Heart left ventricle (tissue), 16 donors: ENCODE measurements around the gene ADGRG7. TPM values are rescaled to one million over a fixed set of nuclear protein-coding genes. Genes with fewer than 3 reads are reported as not detected.

Experiments used
- ATAC-seq, 4 donors: fragments of 200-7000 bp; cut with Tn5 transposase; one replicate each; pipeline ENCODE4 v1.9.1; 2020 to 2022; ENCODE audit warnings: moderate library complexity in 4 of 4, mild to moderate bottlenecking in 3 of 4, moderate number of reproducible peaks in 1 of 4
- DNase-seq, 5 donors: peaks; one replicate each; pipeline ENCODE4 v3.0.0-alpha.2; 2020
- H3K27ac ChIP-seq, 12 donors: fragments of 200-600 bp; sonication (generic) in 4 of 12; one replicate each; pipeline versions ENCODE4 v1.5.0 to v1.8.0; 2016 to 2022; ENCODE audit warnings: mild to moderate bottlenecking in 2 of 12
- H3K27me3 ChIP-seq, 9 donors: fragments of 200-600 bp; sonication (generic) in 2 of 9; one replicate each; pipeline versions ENCODE4 v1.5.1 to v1.8.0; 2016 to 2022; ENCODE audit warnings: mild to moderate bottlenecking in 3 of 9
- H3K36me3 ChIP-seq, 9 donors: fragments of 200-600 bp; sonication (generic) in 2 of 9; one replicate each; pipeline versions ENCODE4 v1.5.0 to v1.8.0; 2018 to 2022; ENCODE audit warnings: mild to moderate bottlenecking in 2 of 9
- H3K4me1 ChIP-seq, 12 donors: fragments of 200-600 bp; sonication (generic) in 4 of 12; one replicate each; pipeline versions ENCODE4 v1.5.0 to v1.8.0; 2016 to 2022; ENCODE audit warnings: mild to moderate bottlenecking in 3 of 12
- H3K4me3 ChIP-seq, 12 donors: fragments of 200-600 bp; sonication (generic) in 4 of 12; one replicate each; pipeline versions ENCODE4 v1.5.0 to v1.8.0; 2017 to 2022; ENCODE audit warnings: mild to moderate bottlenecking in 9 of 12, moderate library complexity in 4 of 12
- H3K9me3 ChIP-seq, 12 donors: fragments of 200-600 bp; sonication (generic) in 4 of 12; one replicate each; pipeline versions ENCODE4 v1.5.0 to v1.8.0; 2016 to 2022; ENCODE audit warnings: mild to moderate bottlenecking in 1 of 12
- POLR2A ChIP-seq, 2 donors: fragments of 450-650 bp; IDR thresholded peaks; one replicate each; pipeline ENCODE4 v1.6.1; 2017; ENCODE audit warnings: antibody characterized with exemption in 2 of 2, mild to moderate bottlenecking in 2 of 2, moderate library complexity in 2 of 2
- WGBS, 4 donors: extraction: QIAGEN DNeasy Blood & Tissue Kit in 2 of 4; methylation state at CpG; one replicate each; pipeline versions ENCODE4 v1.1.5 to v1.1.7; 2013 to 2018; 5-methylcytosine and 5-hydroxymethylcytosine counted together
- intact Hi-C, 10 donors: fragments of 100-400 bp; cut with DNase I; formaldehyde crosslinking; loops; one replicate each; pipeline versions ENCODE4 v1.11.1 to v1.14.2; 2022
- polyA plus RNA-seq, 2 donors: library from polyadenylated mRNA; stranded (reverse); fragments of 200-250 nt; gene quantifications; one replicate each; pipeline ENCODE4 v1.2.3, GENCODE V29; 2013
- total RNA-seq, 9 donors: library from RNA; depleted of rRNA in 2 of 9; stranded (reverse); fragments of >200 nt in 2 of 9; fragmentation: NEBNext Ultra II Directional in 3 of 9; extraction: Animal tissue kit (Norgen Biotek cat#: 25700) in 3 of 9; gene quantifications; one replicate each; pipeline versions ENCODE4 v1.1.0 to v1.2.4, GENCODE V29; 2016 to 2023
- TF ChIP-seq, protein P1 (sequence below), 12 donors: fragments of 200-600 bp; sonication (generic) in 4 of 12; IDR thresholded peaks; one replicate each; pipeline versions ENCODE4 v1.5.0 to v1.8.0; 2018 to 2022; ENCODE audit warnings: antibody characterized with exemption in 12 of 12, mild to moderate bottlenecking in 5 of 12
- donor health status: ischemic (EF 13 %, LVEDD 7.1; RV severe dilation, severe dysfunction).
- donor health status: healthy with polysubstance abuse.
- donor health status: DM: no; HTN: yes; CAD: no.
- donor health status: DM: no; HTN: no; CAD: no.
- donor health status: ischemic (EF 25% LVEDD 6.9; RV normal size, moderate dysfunction).
- donor health status: ischemic (EF 25% LVEDD 5.7; RV mildly dilated, moderate dysfunction).
- donor health status: healthy.
- donor health status: DM: yes; HTN: yes; CAD: no.
- donor health status: ischemic (EF 35%, LVEDD 5.7; RV mildly dilated, moderate dysfunction).
- donor health status: nonischemic (EF 11% LVEDD 7.7; RV severe dilation, severe dysfunction).
- donor health status: DM: yes; HTN: yes; CAD: no.
- donor health status: PGD.
- donor health status: ischemic (EF 29% LVEDD 5.4; RV normal size, mild dysfunction).
- donor health status: nonischemic (EF 23%, LVEDD 6.1; RV moderate dilation, normal function).

ADGRG7 gene
- total and polyA plus RNA-seq, 11 donors, result 0.23 TPM; not detected in 10

DNA sequence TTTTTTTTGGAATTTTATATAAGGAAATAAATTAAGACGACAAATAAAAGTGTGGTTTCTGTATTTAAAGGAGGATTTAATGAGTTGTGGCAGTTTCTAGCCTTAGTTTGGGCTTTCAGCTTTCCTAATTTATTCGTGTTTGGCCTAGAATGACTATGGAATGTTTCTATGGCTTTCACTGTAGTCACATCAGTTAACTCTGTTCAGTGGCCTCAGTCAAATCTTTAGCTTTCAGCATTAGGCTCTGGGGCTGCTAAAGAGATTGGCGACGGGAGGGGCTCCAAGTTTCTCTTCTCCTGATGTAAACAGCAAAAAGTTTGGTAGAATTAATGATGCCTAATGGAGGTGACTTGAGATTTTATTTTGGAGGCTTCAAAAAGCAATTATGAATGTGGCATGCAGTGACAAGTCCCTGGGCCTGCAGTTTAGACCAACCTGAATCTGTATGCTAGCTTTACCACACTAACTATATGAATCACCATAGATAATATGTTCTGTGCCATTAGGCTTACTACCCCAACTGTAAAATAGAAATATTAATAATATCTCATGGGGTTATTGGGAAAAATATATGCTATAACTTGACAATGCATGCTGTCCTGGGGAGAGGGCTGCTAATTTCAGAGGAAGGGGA, 47.1 kb upstream of the ADGRG7 start:
- ATAC-seq (no peak), DNase-seq (no peak)
- intact Hi-C loops, result no loop called here
- WGBS, 4 donors, result 89 to 95% (median 91%) methylated on average over 4 of the region's 4 CpGs
- Histone ChIP-seq H3K9me3 (no peaks in the 10 kb centered on the region), H3K4me1 (peaks cover 0 to 7% (median 0%) of the 10 kb centered on the region in 12 donors), H3K36me3 (no peaks in the 10 kb centered on the region), H3K27me3 (no peaks in the 10 kb centered on the region), H3K27ac (no peak overlapping the region), H3K4me3 (no peak overlapping the region)
- no peak for TF ChIP-seq POLR2A (IDR thresholded peaks at IDR 0.05)
- TF ChIP-seq, protein P1, sequence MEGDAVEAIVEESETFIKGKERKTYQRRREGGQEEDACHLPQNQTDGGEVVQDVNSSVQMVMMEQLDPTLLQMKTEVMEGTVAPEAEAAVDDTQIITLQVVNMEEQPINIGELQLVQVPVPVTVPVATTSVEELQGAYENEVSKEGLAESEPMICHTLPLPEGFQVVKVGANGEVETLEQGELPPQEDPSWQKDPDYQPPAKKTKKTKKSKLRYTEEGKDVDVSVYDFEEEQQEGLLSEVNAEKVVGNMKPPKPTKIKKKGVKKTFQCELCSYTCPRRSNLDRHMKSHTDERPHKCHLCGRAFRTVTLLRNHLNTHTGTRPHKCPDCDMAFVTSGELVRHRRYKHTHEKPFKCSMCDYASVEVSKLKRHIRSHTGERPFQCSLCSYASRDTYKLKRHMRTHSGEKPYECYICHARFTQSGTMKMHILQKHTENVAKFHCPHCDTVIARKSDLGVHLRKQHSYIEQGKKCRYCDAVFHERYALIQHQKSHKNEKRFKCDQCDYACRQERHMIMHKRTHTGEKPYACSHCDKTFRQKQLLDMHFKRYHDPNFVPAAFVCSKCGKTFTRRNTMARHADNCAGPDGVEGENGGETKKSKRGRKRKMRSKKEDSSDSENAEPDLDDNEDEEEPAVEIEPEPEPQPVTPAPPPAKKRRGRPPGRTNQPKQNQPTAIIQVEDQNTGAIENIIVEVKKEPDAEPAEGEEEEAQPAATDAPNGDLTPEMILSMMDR (IDR thresholded peaks at IDR 0.05), result no peak

DNA sequence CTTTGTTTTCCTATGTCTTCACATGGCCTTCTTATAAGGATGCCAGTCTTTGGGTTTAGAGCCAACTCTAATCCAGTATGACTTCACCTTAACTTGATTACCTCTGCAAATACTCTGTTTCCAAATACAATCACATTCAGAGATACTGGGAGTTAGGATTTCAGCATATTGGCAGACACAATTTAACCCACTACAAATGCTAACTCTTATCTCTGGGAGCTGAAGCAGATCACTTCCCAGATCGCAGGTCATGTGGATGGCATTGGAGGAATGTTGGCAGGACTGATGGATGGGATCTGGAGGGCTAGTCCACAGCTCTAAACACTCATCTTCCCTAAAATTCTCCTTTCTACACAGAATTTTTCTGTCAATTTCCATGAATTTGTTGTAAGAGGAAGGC, 46.2 kb upstream of the ADGRG7 start:
- no peak overlapping the region for H3K4me3 ChIP-seq
- 19 to 60% (median 37%) methylated on average over 1 of the region's 1 CpG for WGBS, 4 donors
- H3K9me3 ChIP-seq, result no peaks in the 10 kb centered on the region
- ATAC-seq (no peak), DNase-seq (no peak)
- peaks cover 0 to 7% (median 0%) of the 10 kb centered on the region in 12 donors for H3K4me1 ChIP-seq
- H3K36me3 ChIP-seq, result no peaks in the 10 kb centered on the region
- intact Hi-C loops, result no loop called here
- H3K27ac ChIP-seq, result no peak overlapping the region
- H3K27me3 ChIP-seq, result no peaks in the 10 kb centered on the region
- TF ChIP-seq, protein P1 (IDR thresholded peaks at IDR 0.05), result no peak
- TF ChIP-seq POLR2A (IDR thresholded peaks at IDR 0.05), result no peak

DNA sequence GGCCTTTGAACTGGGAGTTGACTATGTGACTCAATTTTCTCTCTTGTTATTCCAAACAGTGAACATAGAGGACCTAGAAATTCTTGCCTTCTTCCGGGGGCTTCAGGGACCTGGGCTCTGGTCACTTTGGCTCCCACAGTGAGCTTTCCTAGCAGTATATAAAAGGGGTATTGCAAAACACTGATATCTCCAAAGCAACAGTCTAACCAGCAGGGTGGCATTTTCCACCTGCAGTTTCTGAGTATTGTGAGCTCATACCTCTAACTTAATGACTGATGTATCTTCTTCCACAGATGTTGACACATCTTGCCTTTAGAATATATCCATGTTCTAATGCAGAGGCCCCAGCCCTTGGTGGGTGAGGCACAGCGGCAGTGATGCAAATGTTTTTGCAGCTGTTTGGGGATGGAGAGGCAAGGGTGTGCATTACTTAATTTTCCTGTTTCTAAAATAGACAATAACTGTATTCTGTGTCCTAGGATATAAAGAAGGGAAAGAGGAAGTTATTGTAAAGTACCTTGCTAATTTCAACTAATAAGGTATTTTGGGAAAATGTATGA, 45.7 kb upstream of the ADGRG7 start:
- no peak for DNase-seq
- intact Hi-C loops, result no loop called here
- TF ChIP-seq, protein P1 (IDR thresholded peaks at IDR 0.05), result no peak
- TF ChIP-seq POLR2A (IDR thresholded peaks at IDR 0.05), result no peak
- H3K27ac ChIP-seq, result no peak overlapping the region
- H3K9me3 ChIP-seq, result no peaks in the 10 kb centered on the region
- ATAC-seq, result no peak
- no peaks in the 10 kb centered on the region for H3K27me3 ChIP-seq
- whole genome bisulfite sequencing, 4 donors, result 70 to 75% (median 73%) methylated on average over 2 of the region's 2 CpGs
- peaks cover 0 to 7% (median 0%) of the 10 kb centered on the region in 12 donors for H3K4me1 ChIP-seq
- H3K4me3 ChIP-seq, result no peak overlapping the region
- peaks cover 0 to under 1% (median 0%) of the 10 kb centered on the region in 9 donors for H3K36me3 ChIP-seq

DNA sequence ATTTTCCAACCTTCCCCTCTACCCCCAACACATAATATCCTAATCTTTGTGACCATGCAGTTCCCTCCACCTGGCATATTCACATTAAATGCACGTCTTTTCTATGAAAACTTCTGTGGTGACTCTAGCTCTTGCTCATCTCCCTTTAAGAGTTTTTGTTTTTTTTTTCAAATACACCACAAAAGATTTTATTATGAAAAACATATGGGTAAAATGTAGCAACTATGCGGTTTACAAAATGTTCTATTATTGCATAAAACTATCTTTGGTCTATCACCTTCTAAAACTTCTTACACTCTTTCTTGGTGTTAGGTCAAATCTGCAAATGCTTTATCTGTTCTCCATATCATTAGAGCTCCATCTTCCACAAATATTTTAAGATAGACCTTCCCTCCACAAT, 38.6 kb upstream of the ADGRG7 start:
- H3K9me3 ChIP-seq, result no peaks in the 10 kb centered on the region
- peaks cover 0 to 18% (median 0%) of the 10 kb centered on the region in 9 donors for H3K36me3 ChIP-seq
- H3K27me3 ChIP-seq, result no peaks in the 10 kb centered on the region
- ATAC-seq (no peak), DNase-seq (no peak)
- no peak overlapping the region for H3K27ac ChIP-seq
- TF ChIP-seq, protein P1 (IDR thresholded peaks at IDR 0.05), result no peak
- no peak for TF ChIP-seq POLR2A (IDR thresholded peaks at IDR 0.05)
- no peak overlapping the region for H3K4me3 ChIP-seq
- intact Hi-C loops, result no loop called here
- 91 to 98% (median 96%) methylated on average over 2 of the region's 2 CpGs for WGBS, 4 donors
- H3K4me1 ChIP-seq, result no peaks in the 10 kb centered on the region
